Prostate gland (tissue), 2 donors: Measurements from ENCODE around the gene CUX1. TPM values are rescaled to one million over a fixed set of nuclear protein-coding genes. Genes with fewer than 3 reads are reported as not detected.

ENCODE experiments used
- DNase-seq: peaks from one replicate; pipeline ENCODE4 v3.0.0-alpha.2; 2019; ENCODE audit warnings: low spot score
- H3K27ac ChIP-seq, 2 donors: fragments of 200-600 bp; sonication (generic); 2 replicates each; pipeline ENCODE4 v1.5.1; 2017 to 2019
- H3K27me3 ChIP-seq: fragments of 200-600 bp; sonication (generic); replicated peaks from 2 replicates; pipeline ENCODE4 v1.5.1; 2019; ENCODE audit not compliant: insufficient read depth
- H3K36me3 ChIP-seq, 2 donors: fragments of 200-600 bp; sonication (generic); 1 replicate in 1 of 2; 2 replicates in 1 of 2; pipeline versions ENCODE4 v1.5.1 to v1.8.1; 2017 to 2019
- H3K4me1 ChIP-seq: fragments of 200-600 bp; sonication (generic); replicated peaks from 2 replicates; pipeline ENCODE4 v1.5.1; 2019
- H3K4me3 ChIP-seq, 2 donors: fragments of 200-600 bp; sonication (generic); 2 replicates each; pipeline ENCODE4 v1.5.1; 2017 to 2019
- H3K9me3 ChIP-seq: fragments of 200-600 bp; sonication (generic); 2 replicates; pipeline ENCODE4 v1.5.1; 2017
- CTCF ChIP-seq, 4 experiments: fragments of 200-600 bp in 2 of 4; fragments of 450-650 bp in 2 of 4; sonication (generic) in 2 of 4; IDR thresholded peaks; 1 replicate in 3 of 4; 2 replicates in 1 of 4; pipeline ENCODE4 v1.5.1; 2016 to 2019; ENCODE audit warnings: antibody characterized with exemption in 4 of 4, mild to moderate bottlenecking in 2 of 4, moderate library complexity in 2 of 4
- POLR2A ChIP-seq: fragments of 450-650 bp; IDR thresholded peaks from one replicate; pipeline ENCODE4 v1.6.1; 2016; ENCODE audit warnings: antibody characterized with exemption, mild to moderate bottlenecking
- POLR2AphosphoS5 ChIP-seq: sonication (generic); formaldehyde crosslinking; IDR thresholded peaks from one replicate; pipeline ENCODE4 v1.6.1; 2017; ENCODE audit warnings: antibody characterized with exemption
- WGBS: methylation state at CpG from one replicate; pipeline ENCODE4 v1.1.5; 2018; 5-methylcytosine and 5-hydroxymethylcytosine counted together
- intact Hi-C: fragments of 100-400 bp; cut with DNase I; formaldehyde crosslinking; loops from one replicate; pipeline ENCODE4 v1.14.2; 2022
- total RNA-seq, 2 donors: library from RNA; depleted of rRNA; stranded (reverse); fragments of >200 nt; gene quantifications; one replicate each; pipeline ENCODE4 v1.1.0, GENCODE V29; 2016

Gene CUX1
- 10 to 100 TPM; 96.3 to 99.2 TPM for total RNA-seq

GRCh38 chr7:101817471-101818286 is at the start of gene CUX1:
Gene CUX1 (plus strand): TSS chr7:101817626. CDS start chr7:101817640, 14 bp downstream.
- intact Hi-C loops, result loop anchor here (5.0 to 10.0 kb wide), 3 partner anchors 77 to 420 kb away; no protein-coding TSS in a partner anchor
- TF ChIP-seq POLR2A (peak; percentile 27), CTCF (IDR thresholded peaks at IDR 0.05) (peak in 1 of 4 experiments; percentile 22), POLR2AphosphoS5 (no peak)
- Histone ChIP-seq H3K4me3 (peak within 1 kb of the TSS; percentile 77 to 82), H3K27me3 (no peaks in the 10 kb centered on the region), H3K4me1 (no peaks in the 10 kb centered on the region), H3K27ac (peak within 1 kb of the TSS; percentile 70 to 80), H3K36me3 (no peaks in the 10 kb centered on the region), H3K9me3 (no peaks in the 10 kb centered on the region)
- DNase-seq, result peak; percentile 22
- WGBS, result 15% methylated on average over 33 of the region's 49 CpGs

- intact Hi-C loops, result no loop called here
- no peak for DNase-seq
- no peaks in the 10 kb centered on the region for H3K27me3 ChIP-seq
- TF ChIP-seq POLR2A, result no peak
- no peak for TF ChIP-seq CTCF (IDR thresholded peaks at IDR 0.05)
- TF ChIP-seq POLR2AphosphoS5, result no peak
- no peaks in the 10 kb centered on the region for H3K4me1 ChIP-seq
- no peaks in the 10 kb centered on the region for H3K9me3 ChIP-seq
- WGBS, result 98% methylated on average over 7 of the region's 7 CpGs
- H3K4me3 ChIP-seq, result no peak overlapping the region
- H3K27ac ChIP-seq, result no peak overlapping the region
- H3K36me3 ChIP-seq, result no peaks in the 10 kb centered on the region
These were observed 49.1 kb upstream of the CUX1 start for GRCh38 chr7:101768280-101768679.

GRCh38 chr7:101770466-101770865 is 47.0 kb upstream of the CUX1 start:
- TF ChIP-seq POLR2AphosphoS5 (no peak), CTCF (IDR thresholded peaks at IDR 0.05) (no peak), POLR2A (no peak)
- Histone ChIP-seq H3K4me1 (no peaks in the 10 kb centered on the region), H3K4me3 (no peak overlapping the region), H3K36me3 (no peaks in the 10 kb centered on the region), H3K27ac (no peak overlapping the region), H3K27me3 (no peaks in the 10 kb centered on the region), H3K9me3 (no peaks in the 10 kb centered on the region)
- intact Hi-C loops, result no loop called here
- DNase-seq, result no peak
- WGBS, result 93% methylated on average over 4 of the region's 4 CpGs

GRCh38 chr7:101772508-101773211 is 44.8 kb upstream of the CUX1 start:
- Histone ChIP-seq H3K27me3 (no peaks in the 10 kb centered on the region), H3K4me1 (no peaks in the 10 kb centered on the region), H3K36me3 (no peaks in the 10 kb centered on the region), H3K27ac (no peak overlapping the region), H3K9me3 (no peaks in the 10 kb centered on the region), H3K4me3 (no peak overlapping the region)
- intact Hi-C loops, result no loop called here
- no peak for TF ChIP-seq POLR2AphosphoS5
- no peak for TF ChIP-seq CTCF (IDR thresholded peaks at IDR 0.05)
- TF ChIP-seq POLR2A, result no peak
- no peak for DNase-seq
- 72% methylated on average over 4 of the region's 4 CpGs for WGBS
